ENCODE data around the gene TSPAN9.

DNA sequence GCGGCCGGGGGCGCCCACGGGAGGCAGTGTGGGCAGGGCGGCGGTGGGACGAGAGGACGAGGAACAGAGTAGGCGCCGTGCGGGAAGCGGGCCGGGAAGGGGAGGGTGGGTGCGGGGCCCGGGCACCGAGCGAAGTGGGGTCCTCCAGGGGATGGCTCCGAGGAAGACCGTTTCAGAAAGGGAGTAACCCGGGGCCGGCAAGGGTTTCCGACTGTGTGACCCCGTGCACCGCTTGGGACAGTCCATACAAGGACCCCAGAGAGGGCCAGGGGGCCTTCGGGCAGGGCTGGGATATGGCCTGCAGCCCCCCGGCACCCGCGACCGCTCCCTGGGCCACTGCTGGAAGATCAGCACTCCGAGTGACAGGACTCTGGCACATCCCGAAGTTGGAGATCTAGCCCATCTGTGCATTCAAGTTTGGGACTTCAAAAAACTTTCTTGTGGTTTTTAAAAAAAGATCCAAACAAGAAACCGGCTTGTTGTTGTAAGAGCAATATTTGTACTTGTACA is 448 bp downstream of the TSPAN9 start:
- TF ChIP-seq GATA2 (IDR thresholded peaks at IDR 0.05; ENCODE audit: low read depth, low read length) (no peak), GATA3 (IDR thresholded peaks at IDR 0.05; ENCODE audit: low read depth, low read length) (no peak)

All from SH-SY5Y (cell line).